Measurements from ENCODE around the gene PRKG2.

The PRKG2 gene

GRCh38 chr4:81060587-81061343, 154.3 kb downstream of the PRKG2 start:
- in situ Hi-C loops (cut with HindIII; ENCODE audit: low sequenced_read_pairs) = loop anchor here (25.0 kb wide), 1 partner anchor 302 kb away; no protein-coding TSS in a partner anchor
- no peak for TF ChIP-seq CTCF (IDR thresholded peaks at IDR 0.05; ENCODE audit: low read depth, low read length, missing control alignments)
- no peak overlapping the region for H3K4me3 ChIP-seq (ENCODE audit: low read depth, low read length)
- no peak for DNase-seq (ENCODE audit: low read depth)

- TF ChIP-seq CTCF (IDR thresholded peaks at IDR 0.05; ENCODE audit: low read depth, low read length, missing control alignments) = no peak
- in situ Hi-C loops (cut with HindIII; ENCODE audit: low sequenced_read_pairs) = loop anchor here (25.0 kb wide), 1 partner anchor 304 kb away; no protein-coding TSS in a partner anchor
- no peak overlapping the region for H3K4me3 ChIP-seq (ENCODE audit: low read depth, low read length)
- no peak for DNase-seq (ENCODE audit: low read depth)
These were observed 156.4 kb downstream of the PRKG2 start for GRCh38 chr4:81058621-81059020.

- H3K4me3 ChIP-seq (ENCODE audit: low read depth, low read length) = no peak overlapping the region
- peak; percentile 84 for TF ChIP-seq CTCF (IDR thresholded peaks at IDR 0.05; ENCODE audit: low read depth, low read length, missing control alignments)
- peak; percentile 66 for DNase-seq (ENCODE audit: low read depth)
- in situ Hi-C loops (cut with HindIII; ENCODE audit: low sequenced_read_pairs) = loop anchor here (25.0 kb wide), 1 partner anchor 310 kb away; no protein-coding TSS in a partner anchor
These were observed 162.6 kb downstream of the PRKG2 start for GRCh38 chr4:81052119-81053068.

- no peak for DNase-seq (ENCODE audit: low read depth)
- in situ Hi-C loops (cut with HindIII; ENCODE audit: low sequenced_read_pairs) = loop anchor here (5.0 to 25.0 kb wide), 3 partner anchors 68 to 688 kb away; no protein-coding TSS in a partner anchor
- TF ChIP-seq CTCF (IDR thresholded peaks at IDR 0.05; ENCODE audit: low read depth, low read length, missing control alignments) = no peak
- no peak overlapping the region for H3K4me3 ChIP-seq (ENCODE audit: low read depth, low read length)
These were observed 165.1 kb downstream of the PRKG2 start for GRCh38 chr4:81049907-81050306.

- in situ Hi-C loops (cut with HindIII; ENCODE audit: low sequenced_read_pairs) = loop anchor here (5.0 to 25.0 kb wide), 2 partner anchors 67 to 687 kb away; no protein-coding TSS in a partner anchor
- TF ChIP-seq CTCF (IDR thresholded peaks at IDR 0.05; ENCODE audit: low read depth, low read length, missing control alignments) = no peak
- no peak for DNase-seq (ENCODE audit: low read depth)
- H3K4me3 ChIP-seq (ENCODE audit: low read depth, low read length) = no peak overlapping the region
These were observed 165.7 kb downstream of the PRKG2 start for GRCh38 chr4:81049330-81049729.

Measured in astrocyte of the cerebellum (primary cell).